DMS53 (cell line): Measurements from ENCODE around the gene POTEI.
"Not testable (repeated sequence)": the region's sequence is repeated elsewhere in the genome, so short reads cannot be mapped to it uniquely, and the experiment has no call there.

Source experiments
- DNase-seq: peaks from one replicate; lab custom pipeline; 2025; lab: John Stamatoyannopoulos, UW

Gene POTEI

GRCh38 chr2:130509228-130509627, at the start of gene POTEI:
Gene POTEI (minus strand): TSS chr2:130509328. CDS start chr2:130509235, 93 bp downstream.
- DNase-seq, result not testable (repeated sequence)

- not testable (repeated sequence) for DNase-seq
Measured at GRCh38 chr2:130556441-130556840, 47.3 kb upstream of the POTEI start.

GRCh38 chr2:130554178-130554577, 45.0 kb upstream of the POTEI start:
- DNase-seq, result not testable (repeated sequence)

- not testable (repeated sequence) for DNase-seq
Measured at GRCh38 chr2:130549475-130549874, 40.3 kb upstream of the POTEI start.

- not testable (repeated sequence) for DNase-seq
Measured at GRCh38 chr2:130548418-130548817, 39.3 kb upstream of the POTEI start.

GRCh38 chr2:130544978-130545377, 35.9 kb upstream of the POTEI start:
- DNase-seq, result not testable (repeated sequence)

- DNase-seq, result not testable (repeated sequence)
Measured at GRCh38 chr2:130543785-130544528, 34.8 kb upstream of the POTEI start.

GRCh38 chr2:130542789-130543188, 33.7 kb upstream of the POTEI start:
- DNase-seq, result not testable (repeated sequence)

- DNase-seq, result not testable (repeated sequence)
Measured at GRCh38 chr2:130538271-130538670, 29.1 kb upstream of the POTEI start.

- not testable (repeated sequence) for DNase-seq
Measured at GRCh38 chr2:130536654-130537053, 27.5 kb upstream of the POTEI start.

GRCh38 chr2:130531672-130532071, 22.5 kb upstream of the POTEI start:
- DNase-seq, result not testable (repeated sequence)

- not testable (repeated sequence) for DNase-seq
Measured at GRCh38 chr2:130531225-130531624, 22.1 kb upstream of the POTEI start.

GRCh38 chr2:130530212-130530611, 21.1 kb upstream of the POTEI start:
- not testable (repeated sequence) for DNase-seq

- DNase-seq, result not testable (repeated sequence)
Measured at GRCh38 chr2:130529545-130529944, 20.4 kb upstream of the POTEI start.

- DNase-seq, result not testable (repeated sequence)
Measured at GRCh38 chr2:130527365-130527967, 18.3 kb upstream of the POTEI start.

GRCh38 chr2:130522390-130522789, 13.3 kb upstream of the POTEI start:
- not testable (repeated sequence) for DNase-seq

- not testable (repeated sequence) for DNase-seq
Measured at GRCh38 chr2:130520992-130521391, 11.9 kb upstream of the POTEI start, which contains the start of gene CFC1B. Gene CFC1B (plus strand): TSS chr2:130521222. CDS start chr2:130521485, 263 bp downstream.

GRCh38 chr2:130518516-130519106, 9.5 kb upstream of the POTEI start:
- not testable (repeated sequence) for DNase-seq

- not testable (repeated sequence) for DNase-seq
Measured at GRCh38 chr2:130511747-130512451, 2.8 kb upstream of the POTEI start.

GRCh38 chr2:130510807-130511746, 1.9 kb upstream of the POTEI start:
- not testable (repeated sequence) for DNase-seq

GRCh38 chr2:130491073-130491472, 18.1 kb downstream of the POTEI start:
- DNase-seq, result not testable (repeated sequence)
